HG03439 (cell line): Measurements from ENCODE around the gene ACAA1.
"Not testable (repeated sequence)": the region's sequence is repeated elsewhere in the genome, so short reads cannot be mapped to it uniquely, and the experiment has no call there.

Experiments
- ATAC-seq: cut with Tn5 transposase; IDR thresholded peaks from one replicate; pipeline ENCODE4 v1.9.1; 2021; ENCODE audit warnings: mild to moderate bottlenecking, moderate library complexity; ENCODE audit not compliant: unreplicated experiment

The ACAA1 gene

GRCh38 chr3:38135621-38136277 lies 1.2 kb downstream of the ACAA1 start:
- ATAC-seq: not testable (repeated sequence)

DNA sequence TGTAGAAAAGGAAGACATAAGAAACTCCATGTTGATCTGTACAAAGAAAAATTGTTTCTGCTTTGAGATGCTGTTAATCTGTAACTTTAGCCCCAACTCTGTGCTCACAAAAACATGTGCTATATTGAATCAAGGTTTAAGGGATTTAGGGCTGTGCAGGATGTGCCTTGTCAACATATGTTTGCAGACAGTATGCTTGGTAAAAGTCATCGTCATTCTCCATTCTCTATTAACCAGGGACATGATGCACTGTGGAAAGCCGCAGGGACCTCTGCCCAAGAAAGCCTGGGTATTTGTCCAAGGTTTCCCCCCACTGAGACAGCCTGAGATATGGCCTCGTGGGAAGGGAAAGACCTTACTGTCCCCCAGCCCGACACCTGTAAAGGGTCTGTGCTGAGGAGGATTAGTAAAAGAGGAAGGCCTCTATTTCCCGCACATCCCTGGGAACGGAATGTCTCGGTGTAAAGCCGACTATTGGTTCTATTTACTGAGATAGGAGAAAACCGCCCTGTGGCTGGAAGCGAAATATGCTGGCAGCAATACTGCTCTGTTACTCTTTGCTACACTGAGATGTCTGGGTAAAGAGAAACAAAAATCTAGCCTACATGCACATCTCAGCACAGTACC lies 2.3 kb downstream of the ACAA1 start:
- ATAC-seq: not testable (repeated sequence)

- ATAC-seq: no peak
Measured at GRCh38 chr3:38133557-38134405, 3.1 kb downstream of the ACAA1 start.

DNA sequence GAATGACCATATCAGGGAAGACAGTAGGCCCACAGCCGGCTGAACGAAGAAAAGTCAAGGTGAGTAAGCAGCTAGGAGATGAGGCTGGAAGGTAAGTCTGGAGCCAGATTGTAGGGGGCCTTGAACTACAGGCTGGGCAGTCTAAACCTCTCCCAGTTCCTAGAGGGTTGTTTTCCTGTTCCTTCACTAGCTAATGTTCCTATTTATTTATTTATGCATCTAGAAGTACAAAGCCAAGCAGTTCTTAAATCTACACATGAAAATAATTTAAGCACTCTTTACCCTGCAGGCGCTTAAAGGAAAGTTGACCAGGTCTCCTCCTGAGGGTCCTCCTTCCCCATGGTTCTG lies 3.7 kb downstream of the ACAA1 start:
- no peak for ATAC-seq

- ATAC-seq: no peak
Measured at GRCh38 chr3:38131621-38132369, 5.1 kb downstream of the ACAA1 start.

DNA sequence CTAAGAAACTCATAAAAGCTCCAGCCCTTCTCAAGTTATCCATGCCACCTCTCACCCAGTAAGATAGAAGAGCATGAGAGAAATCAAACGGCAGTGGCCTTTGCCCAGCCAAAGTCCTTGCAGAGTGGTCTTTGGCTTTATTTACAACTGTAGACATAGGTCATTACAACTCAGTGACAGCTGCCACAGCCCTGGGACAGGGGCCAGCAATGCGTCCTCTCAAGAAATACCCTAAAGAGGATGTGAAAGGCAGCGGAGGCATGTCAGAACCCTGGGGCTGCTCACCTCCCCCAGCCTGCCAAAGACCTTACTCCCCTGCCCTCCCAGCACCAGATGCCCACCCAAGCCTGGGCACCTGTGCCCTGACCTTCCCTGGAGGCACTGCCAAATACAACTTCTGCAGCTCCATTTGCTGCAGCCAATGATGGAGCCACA lies 6.3 kb downstream of the ACAA1 start:
- ATAC-seq: no peak

GRCh38 chr3:38129058-38129457 lies 7.9 kb downstream of the ACAA1 start:
- no peak for ATAC-seq

- ATAC-seq: no peak
Measured at GRCh38 chr3:38128303-38128655, 8.6 kb downstream of the ACAA1 start.

DNA sequence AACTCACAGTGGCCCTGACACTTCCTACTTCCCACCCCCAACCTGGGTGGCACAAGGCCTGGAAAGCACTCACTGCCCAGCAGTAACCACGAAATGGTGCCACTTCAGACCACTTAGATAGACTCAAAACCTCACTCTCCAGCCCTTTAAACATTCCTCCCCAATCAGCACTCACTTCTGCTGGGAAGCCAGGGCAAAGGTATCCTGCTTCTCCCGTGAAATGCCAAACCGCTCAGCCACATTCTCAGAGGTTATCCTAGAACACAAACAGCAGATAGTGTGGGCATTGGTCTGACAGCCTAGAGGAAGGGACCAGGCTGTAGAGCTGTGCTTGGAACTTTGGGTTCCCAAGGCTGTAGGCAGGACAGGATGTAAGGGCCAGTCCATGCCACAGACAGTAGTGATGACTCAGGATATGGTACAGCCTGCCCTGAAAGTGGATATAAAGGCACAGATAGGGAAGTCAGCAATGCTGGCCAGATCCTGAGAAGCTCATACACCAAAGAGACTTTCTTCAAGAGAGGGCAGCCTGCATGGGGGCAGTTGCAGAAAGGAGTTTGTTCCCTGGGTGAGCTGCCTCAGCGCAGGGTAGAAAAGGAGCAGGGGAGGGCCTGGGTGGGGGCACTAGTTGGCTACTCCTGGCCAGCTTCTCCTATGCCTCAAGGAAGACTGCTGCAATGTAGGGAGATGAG lies 9.2 kb downstream of the ACAA1 start:
- no peak for ATAC-seq

- no peak for ATAC-seq
Measured at GRCh38 chr3:38126121-38126892, 10.6 kb downstream of the ACAA1 start.

DNA sequence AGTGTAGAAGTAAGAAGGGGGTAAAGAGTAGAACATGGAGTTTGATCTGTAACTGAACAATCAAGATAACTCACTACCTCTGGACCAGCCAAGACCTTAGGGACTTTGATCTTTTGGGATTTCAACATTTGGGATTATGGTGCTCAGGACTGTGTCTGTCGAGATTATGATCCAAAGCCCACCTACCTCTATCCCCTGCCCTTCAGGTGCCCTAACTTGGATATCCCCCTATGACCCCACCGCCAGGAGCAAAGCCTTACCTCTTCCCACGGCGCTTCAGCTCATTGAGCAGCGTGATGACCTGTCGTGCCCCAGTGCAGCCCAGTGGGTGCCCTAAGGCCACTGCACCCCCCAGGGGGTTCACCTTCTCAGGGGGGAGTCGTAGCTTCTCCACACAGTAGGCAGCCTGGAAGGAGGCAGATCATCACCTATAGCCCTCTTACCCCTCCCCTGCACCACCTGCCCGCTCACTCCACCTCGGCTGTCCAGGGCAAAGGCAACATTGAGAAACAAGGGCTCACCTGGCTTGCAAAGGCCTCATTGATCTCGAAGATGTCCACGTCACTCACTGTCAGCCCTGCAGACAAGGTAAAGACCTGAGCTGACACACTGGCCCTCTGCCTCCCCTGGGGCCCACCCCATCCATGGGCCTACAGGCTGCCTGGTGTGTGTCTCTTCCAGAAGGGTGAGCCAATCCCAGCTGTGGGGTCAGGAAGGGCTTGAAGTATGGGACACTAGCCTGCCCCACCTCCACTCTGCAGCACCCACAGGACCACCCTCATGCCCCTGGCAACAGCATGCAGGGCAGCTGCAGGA lies 11.4 kb downstream of the ACAA1 start:
- ATAC-seq: no peak

DNA sequence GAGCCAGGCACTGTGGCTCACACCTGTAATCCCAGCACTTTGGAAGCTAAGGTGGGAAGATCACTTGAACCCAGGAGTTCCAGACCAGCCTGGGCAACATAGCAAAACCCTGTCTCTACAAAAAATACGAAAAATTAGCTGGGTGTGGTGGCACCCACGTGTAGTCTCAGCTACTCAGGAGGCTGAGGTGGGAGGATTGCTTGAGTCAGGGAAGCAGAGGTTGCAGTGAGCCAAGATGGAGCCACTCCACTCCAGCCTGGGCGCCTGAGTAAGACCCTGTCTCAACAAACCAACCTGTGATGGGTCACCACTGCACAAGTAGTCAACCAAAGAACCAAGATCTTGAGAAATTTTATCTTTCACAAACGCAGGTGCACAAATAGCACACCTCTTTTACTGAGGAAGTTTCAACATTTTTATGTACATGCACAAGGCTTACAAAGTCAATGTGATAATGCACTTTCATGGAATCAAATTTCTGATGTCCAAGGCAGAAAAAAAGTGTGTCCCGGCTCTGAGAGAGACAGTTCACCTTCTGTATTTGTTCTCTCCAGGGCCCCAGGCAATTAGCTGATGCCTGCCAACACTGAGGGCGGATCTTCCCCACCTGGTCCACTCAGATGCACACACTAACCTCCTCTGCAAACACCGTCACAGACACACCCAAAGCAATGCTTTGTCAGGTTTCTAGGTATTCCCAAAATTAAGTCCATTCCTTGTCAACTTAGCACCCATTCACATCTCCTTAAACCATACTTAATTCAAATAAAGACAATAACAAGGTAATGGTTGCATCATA lies 12.4 kb downstream of the ACAA1 start:
- ATAC-seq: no peak

GRCh38 chr3:38122712-38123290 lies 14.1 kb downstream of the ACAA1 start:
- ATAC-seq: no peak

DNA sequence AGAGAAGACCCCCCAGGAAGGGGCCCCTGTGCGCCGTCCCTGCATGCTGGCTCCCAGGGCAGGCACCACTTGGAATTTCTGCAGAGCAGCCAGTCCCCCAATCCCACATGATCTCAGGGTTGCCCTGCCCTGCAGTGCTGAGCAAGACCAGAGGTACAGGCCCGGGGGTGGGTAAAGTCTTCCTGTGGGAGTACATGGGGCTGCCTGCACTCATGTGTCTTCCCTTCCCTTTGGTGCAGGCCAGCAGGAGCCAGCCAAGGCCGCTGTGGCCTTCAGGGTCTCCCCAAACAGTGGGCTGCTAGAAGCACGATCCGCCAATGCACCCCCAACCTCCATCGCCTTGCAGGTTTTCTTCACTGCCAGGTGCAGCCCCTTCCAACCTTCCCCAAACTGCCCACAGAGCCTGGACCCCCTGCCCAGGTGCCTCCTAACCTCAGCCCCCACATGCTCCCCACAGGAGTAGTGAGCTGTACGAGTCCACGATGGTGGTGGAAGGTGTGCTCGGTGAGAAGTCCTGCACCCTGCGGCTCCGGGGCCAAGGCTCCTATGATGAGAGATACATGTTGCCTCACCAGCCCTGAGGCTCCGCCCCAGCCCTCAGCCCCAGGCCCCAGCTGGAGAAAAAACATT lies 15.0 kb downstream of the ACAA1 start:
- ATAC-seq: no peak

- no peak for ATAC-seq
Measured at GRCh38 chr3:38121451-38121831, 15.5 kb downstream of the ACAA1 start.

DNA sequence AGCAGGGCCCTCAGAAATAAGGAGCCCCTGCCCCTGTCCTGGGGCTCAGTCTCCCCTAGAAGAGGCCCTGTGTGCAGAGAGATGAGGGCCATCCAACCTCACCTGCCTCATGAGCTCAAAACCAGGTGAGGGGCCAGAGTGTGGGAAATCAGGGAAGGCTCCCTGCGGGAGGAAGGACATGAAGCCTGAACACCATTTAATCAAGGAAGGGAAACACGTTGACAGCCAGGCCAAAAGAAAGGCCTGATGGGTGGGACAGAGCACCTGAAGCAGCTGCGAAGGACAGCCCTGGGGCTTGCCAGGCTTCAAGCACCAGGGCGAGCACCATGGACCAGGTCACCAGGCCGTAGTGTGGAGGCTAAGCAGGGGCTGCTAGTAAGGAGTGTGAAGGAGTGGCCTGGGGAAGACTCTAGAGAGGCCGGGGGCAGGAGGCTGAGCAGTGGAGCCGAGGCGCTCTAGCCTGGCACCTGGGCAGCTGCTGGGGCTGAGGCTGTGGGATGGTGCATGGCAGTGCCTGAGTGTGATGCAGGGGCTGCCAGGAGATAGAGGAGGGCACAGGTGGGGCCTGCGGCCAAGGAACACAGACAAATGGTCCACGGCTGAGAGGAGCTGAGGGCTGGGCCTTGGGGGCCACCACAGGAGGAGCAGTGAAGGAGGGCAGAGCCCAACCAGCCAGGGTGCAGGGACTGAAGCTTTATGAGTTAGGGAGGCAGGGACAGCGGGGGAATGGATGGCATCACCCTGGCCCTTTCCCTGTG lies 16.1 kb downstream of the ACAA1 start:
- no peak for ATAC-seq
